Fibroblast of gingiva (primary cell): ENCODE data around the gene GJA1.
A peak's percentile ranks its signal among the peaks of the same experiment; 100 is the strongest.
"Not testable (repeated sequence)": the region's sequence is repeated elsewhere in the genome, so short reads cannot be mapped to it uniquely, and the experiment has no call there.

Source experiments
- DNase-seq: peaks from one replicate; pipeline ENCODE4 v3.0.0-alpha.2; 2011; ENCODE audit warnings: low read depth

GJA1 gene

GRCh38 chr6:121437851-121438651, 2.6 kb downstream of the GJA1 start:
- DNase-seq, result peak; percentile 38

- DNase-seq, result no peak
These were observed 3.4 kb downstream of the GJA1 start for GRCh38 chr6:121438869-121439268.

GRCh38 chr6:121439475-121439874, 4.0 kb downstream of the GJA1 start:
- DNase-seq, result no peak

GRCh38 chr6:121439926-121440325, 4.5 kb downstream of the GJA1 start:
- DNase-seq, result no peak

- no peak for DNase-seq
These were observed 6.0 kb downstream of the GJA1 start for GRCh38 chr6:121441477-121441876.

- peak; percentile 23 for DNase-seq
These were observed 7.1 kb downstream of the GJA1 start for GRCh38 chr6:121442576-121442975.

- DNase-seq, result no peak
These were observed 8.6 kb downstream of the GJA1 start for GRCh38 chr6:121443971-121444541.

- not testable (repeated sequence) for DNase-seq
These were observed 11.3 kb downstream of the GJA1 start for GRCh38 chr6:121446705-121447104.

- DNase-seq, result not testable (repeated sequence)
These were observed 12.3 kb downstream of the GJA1 start for GRCh38 chr6:121447746-121448145.

- DNase-seq, result peak; percentile 54
These were observed 13.1 kb downstream of the GJA1 start for GRCh38 chr6:121448528-121448927.

- DNase-seq, result no peak
These were observed 13.9 kb downstream of the GJA1 start for GRCh38 chr6:121449331-121449730.

GRCh38 chr6:121450242-121450641, 14.8 kb downstream of the GJA1 start:
- no peak for DNase-seq

GRCh38 chr6:121451250-121451649, 15.8 kb downstream of the GJA1 start:
- DNase-seq, result no peak

GRCh38 chr6:121453191-121453590, 17.7 kb downstream of the GJA1 start:
- DNase-seq, result no peak

GRCh38 chr6:121460170-121460569, 24.7 kb downstream of the GJA1 start:
- no peak for DNase-seq

- no peak for DNase-seq
These were observed 27.6 kb downstream of the GJA1 start for GRCh38 chr6:121463087-121463486.

GRCh38 chr6:121465101-121465500, 29.7 kb downstream of the GJA1 start:
- no peak for DNase-seq

GRCh38 chr6:121479486-121480098, 44.1 kb downstream of the GJA1 start:
- no peak for DNase-seq

GRCh38 chr6:121480099-121480713, 44.8 kb downstream of the GJA1 start:
- DNase-seq, result no peak

GRCh38 chr6:121482004-121482693, 46.7 kb downstream of the GJA1 start:
- peak; percentile 2 for DNase-seq

GRCh38 chr6:121482751-121483150, 47.3 kb downstream of the GJA1 start:
- no peak for DNase-seq

GRCh38 chr6:121485359-121485811, 49.9 kb downstream of the GJA1 start:
- DNase-seq, result no peak
